Esophagus squamous epithelium (tissue), 5 donors: ENCODE data around the gene POLL. TPM values are rescaled to one million over a fixed set of nuclear protein-coding genes. Genes with fewer than 3 reads are reported as not detected.

ENCODE experiments used
- DNase-seq: peaks from one replicate; lab custom pipeline; 2025; lab: John Stamatoyannopoulos, UW
- H3K27ac ChIP-seq, 4 donors: fragments of 200-600 bp; sonication (generic); one replicate each; pipeline ENCODE4 v1.5.1; 2016 to 2019; ENCODE audit warnings: mild to moderate bottlenecking in 1 of 4
- H3K27me3 ChIP-seq, 4 donors: fragments of 200-600 bp; sonication (generic); 1 replicate in 3 of 4; 2 replicates in 1 of 4; pipeline versions ENCODE4 v1.5.1 to v1.6.0; 2017 to 2021; ENCODE audit warnings: antibody characterized with exemption in 1 of 4
- H3K36me3 ChIP-seq, 3 donors: fragments of 200-600 bp; sonication (generic); one replicate each; pipeline ENCODE4 v1.5.1; 2016 to 2019
- H3K4me1 ChIP-seq, 3 donors: fragments of 200-600 bp; sonication (generic); one replicate each; pipeline ENCODE4 v1.5.1; 2017 to 2019
- H3K4me3 ChIP-seq, 4 donors: fragments of 200-600 bp; sonication (generic); 1 replicate in 3 of 4; 2 replicates in 1 of 4; pipeline ENCODE4 v1.5.1; 2016 to 2019; ENCODE audit warnings: mild to moderate bottlenecking in 2 of 4, moderate library complexity in 1 of 4
- H3K9me3 ChIP-seq, 3 donors: fragments of 200-600 bp; sonication (generic); one replicate each; pipeline ENCODE4 v1.5.1; 2016 to 2019
- CTCF ChIP-seq, 6 experiments: fragments of 450-650 bp in 4 of 6; fragments of 200-600 bp in 2 of 6; sonication (generic) in 2 of 6; IDR thresholded peaks; one replicate each; pipeline ENCODE4 v1.5.1; 2016 to 2019; ENCODE audit warnings: antibody characterized with exemption in 6 of 6, mild to moderate bottlenecking in 4 of 6, moderate library complexity in 4 of 6
- POLR2A ChIP-seq, 4 donors: fragments of 450-650 bp; IDR thresholded peaks; one replicate each; pipeline ENCODE4 v1.6.1; 2017; ENCODE audit warnings: antibody characterized with exemption in 4 of 4, mild to moderate bottlenecking in 4 of 4, moderate library complexity in 3 of 4
- WGBS, 2 donors: methylation state at CpG; one replicate each; pipeline ENCODE4 v1.1.5; 2018; 5-methylcytosine and 5-hydroxymethylcytosine counted together
- intact Hi-C: fragments of 100-400 bp; cut with DNase I; formaldehyde crosslinking; loops from one replicate; pipeline ENCODE4 v1.15.0; 2022
- total RNA-seq, 4 donors: library from RNA; depleted of rRNA; stranded (reverse); fragments of >200 nt; gene quantifications; one replicate each; pipeline ENCODE4 v1.1.0, GENCODE V29; 2016
- donor health status: DM: yes; HTN: yes; CAD: no.

POLL gene
- total RNA-seq, 4 donors from 2014 or later, result 10.5 to 23.7 (median 15.0) TPM

- H3K27me3 ChIP-seq, result no peaks in the 10 kb centered on the region
- WGBS, 2 donors, result 85 to 93% methylated on average over 4 of the region's 4 CpGs
These were observed 29.9 kb upstream of the POLL start for GRCh38 chr10:101617824-101618568.

GRCh38 chr10:101617102-101617823, 29.2 kb upstream of the POLL start:
- no peak for TF ChIP-seq POLR2A (IDR thresholded peaks at IDR 0.05)
- TF ChIP-seq CTCF (IDR thresholded peaks at IDR 0.05), result no peak
- no peak overlapping the region for H3K4me3 ChIP-seq
- WGBS, 2 donors, result 78 to 84% methylated on average over 8 of the region's 8 CpGs
- intact Hi-C loops, result no loop called here
- no peak overlapping the region for H3K27ac ChIP-seq
- peaks cover 0 to 99% (median 6%) of the 10 kb centered on the region in 3 donors for H3K36me3 ChIP-seq
- no peak for DNase-seq
- no peaks in the 10 kb centered on the region for H3K4me1 ChIP-seq
- no peaks in the 10 kb centered on the region for H3K27me3 ChIP-seq
- no peaks in the 10 kb centered on the region for H3K9me3 ChIP-seq

More at GRCh38 chr10:101617824-101618568, 29.9 kb upstream of the POLL start:
- intact Hi-C loops, result no loop called here
- Histone ChIP-seq H3K4me3 (no peak overlapping the region), H3K27ac (no peak overlapping the region), H3K36me3 (peaks cover 0 to 97% (median 6%) of the 10 kb centered on the region in 3 donors), H3K9me3 (no peaks in the 10 kb centered on the region), H3K4me1 (no peaks in the 10 kb centered on the region)
- DNase-seq, result no peak
- TF ChIP-seq CTCF (IDR thresholded peaks at IDR 0.05) (no peak), POLR2A (IDR thresholded peaks at IDR 0.05) (no peak)

- Histone ChIP-seq H3K4me3 (no peak overlapping the region), H3K9me3 (no peaks in the 10 kb centered on the region), H3K4me1 (no peaks in the 10 kb centered on the region), H3K27ac (no peak overlapping the region), H3K36me3 (peaks cover 1 to 99% (median 10%) of the 10 kb centered on the region in 3 donors), H3K27me3 (no peaks in the 10 kb centered on the region)
- intact Hi-C loops, result no loop called here
- TF ChIP-seq CTCF (IDR thresholded peaks at IDR 0.05) (no peak), POLR2A (IDR thresholded peaks at IDR 0.05) (no peak)
- 81 to 82% methylated on average over 9 of the region's 9 CpGs for WGBS, 2 donors
- DNase-seq, result no peak
These were observed 28.5 kb upstream of the POLL start for GRCh38 chr10:101616415-101617101.

GRCh38 chr10:101615525-101616116, 27.6 kb upstream of the POLL start:
- no peaks in the 10 kb centered on the region for H3K4me1 ChIP-seq
- intact Hi-C loops, result no loop called here
- H3K27ac ChIP-seq, result no peak overlapping the region
- no peaks in the 10 kb centered on the region for H3K27me3 ChIP-seq
- DNase-seq, result no peak
- no peaks in the 10 kb centered on the region for H3K9me3 ChIP-seq
- H3K4me3 ChIP-seq, result no peak overlapping the region
- peaks cover 11 to 99% (median 19%) of the 10 kb centered on the region in 3 donors for H3K36me3 ChIP-seq
- WGBS, 2 donors, result 84 to 87% methylated on average over 2 to 5 of the region's 5 CpGs
- TF ChIP-seq CTCF (IDR thresholded peaks at IDR 0.05), result no peak
- no peak for TF ChIP-seq POLR2A (IDR thresholded peaks at IDR 0.05)
